NK-92 treated with Interleukin-12 subunit alpha and Interleukin-12 subunit beta, amount 100 ng/mL, for 24 hours (cell line): Measurements from ENCODE around the gene TXNRD1.

Experiments used
- DNase-seq: peaks from one replicate; lab custom pipeline; 2025; lab: John Stamatoyannopoulos, UW

TXNRD1 gene

GRCh38 chr12:104350211-104351056 is 134.9 kb downstream of the TXNRD1 start:
- no peak for DNase-seq

- no peak for DNase-seq
These were observed 135.7 kb downstream of the TXNRD1 start for GRCh38 chr12:104351057-104351983.

GRCh38 chr12:104352106-104352713 is 136.6 kb downstream of the TXNRD1 start:
- no peak for DNase-seq

- DNase-seq = no peak
These were observed 137.7 kb downstream of the TXNRD1 start for GRCh38 chr12:104353012-104353981.

- DNase-seq = no peak
These were observed 138.7 kb downstream of the TXNRD1 start for GRCh38 chr12:104354167-104354867.

GRCh38 chr12:104354868-104355570 is 139.4 kb downstream of the TXNRD1 start:
- no peak for DNase-seq

GRCh38 chr12:104355630-104356029 is 140.1 kb downstream of the TXNRD1 start:
- no peak for DNase-seq

GRCh38 chr12:104356231-104357115 is 140.9 kb downstream of the TXNRD1 start:
- DNase-seq = no peak

GRCh38 chr12:104357421-104357952 is 141.9 kb downstream of the TXNRD1 start:
- DNase-seq = no peak

GRCh38 chr12:104358353-104359003 is 142.9 kb downstream of the TXNRD1 start:
- peak; percentile 14 for DNase-seq

GRCh38 chr12:104359216-104359615 is 143.6 kb downstream of the TXNRD1 start:
- no peak for DNase-seq

GRCh38 chr12:104360157-104360556 is 144.6 kb downstream of the TXNRD1 start:
- no peak for DNase-seq

- no peak for DNase-seq
These were observed 145.6 kb downstream of the TXNRD1 start for GRCh38 chr12:104360983-104361707.

- DNase-seq = no peak
These were observed 150.4 kb downstream of the TXNRD1 start for GRCh38 chr12:104365921-104366410.

GRCh38 chr12:104369708-104370107 is 154.1 kb downstream of the TXNRD1 start:
- DNase-seq = no peak

GRCh38 chr12:104371043-104371870 is 155.7 kb downstream of the TXNRD1 start:
- DNase-seq = no peak
